ENCODE measurements around the gene PTPRQ. TPM values are rescaled to one million over a fixed set of nuclear protein-coding genes. Genes with fewer than 3 reads are reported as not detected.
A peak's percentile ranks its signal among the peaks of the same experiment; 100 is the strongest.

PTPRQ gene
- total and polyA plus RNA-seq, 2 of the 8 experiments (the other 6 are each of a cell fraction or from before 2014, with no cell fraction given) = not detected

DNA sequence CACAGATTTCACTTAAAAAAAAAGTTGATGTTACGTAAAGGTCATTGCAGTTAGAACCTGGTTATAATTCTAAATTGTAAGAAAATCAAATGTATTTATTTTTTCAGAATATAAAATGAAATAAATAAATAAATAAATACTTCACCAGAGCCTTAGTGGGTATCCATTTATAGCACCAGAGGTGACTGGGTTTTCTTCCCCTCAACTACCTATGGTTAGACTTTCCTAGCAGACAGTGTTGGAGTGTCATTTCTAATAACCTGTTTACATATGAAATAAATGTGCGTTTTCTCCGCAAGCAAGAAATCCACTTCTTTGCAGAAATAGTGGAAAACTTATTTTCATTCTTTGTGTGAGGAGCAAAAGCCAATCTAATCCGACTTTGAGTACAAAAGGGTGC, 269.4 kb downstream of the PTPRQ start:
- CTCF ChIA-PET (ENCODE audit: partially characterized antibody) = interaction anchor here (0.6 to 1.4 kb wide), 3 partner anchors 10 to 240 kb away, joined by 3 to 4 read pairs (median 3); no protein-coding TSS in a partner anchor
- H3K4me1 ChIP-seq (replicated peaks in 1 of 4; ENCODE audit: control insufficient read depth in 3 of 4, insufficient read depth in 4 of 4, low read length in 3 of 4) = peaks cover 12 to 34% (median 28%) of the 10 kb centered on the region in 4 experiments
- H3K4me2 ChIP-seq (ENCODE audit: insufficient read depth in 1 of 2, low read depth in 2 of 2, low read length in 2 of 2) = peak overlapping the region; percentile 67 to 79
- H4K5ac ChIP-seq (ENCODE audit: insufficient read length, low read depth, low read length) = no peak overlapping the region
- POLR2A ChIA-PET (ENCODE audit: partially characterized antibody) = no interaction called here
- WGBS, 2 experiments (ENCODE audit: extremely low coverage in 1 of 2, insufficient coverage in 1 of 2, insufficient read length in 1 of 2, insufficient replicate concordance in 2 of 2, low coverage in 1 of 2, low lambda C conversion rate in 2 of 2, missing lambda C conversion rate in 1 of 2) = 54% methylated on average over 4 of the region's 4 CpGs; no CpG with 5 or more reads in 1 of the 2 experiments
- H2BK5ac ChIP-seq (ENCODE audit: low read depth, low read length) = no peak overlapping the region
- H3K14ac ChIP-seq (ENCODE audit: insufficient read length) = no peak overlapping the region
- no peak overlapping the region for H2AFZ ChIP-seq (ENCODE audit: low read length)
- no peak overlapping the region for H3K27ac ChIP-seq (ENCODE audit: low read depth, low read length)
- no peak overlapping the region for H3K23ac ChIP-seq (ENCODE audit: insufficient read length)
- H3K4ac ChIP-seq (replicated peaks; ENCODE audit: insufficient read length, low read depth, low read length) = no peak overlapping the region
- no peak overlapping the region for H2BK20ac ChIP-seq (ENCODE audit: low read length)
- H3K56ac ChIP-seq (replicated peaks; ENCODE audit: insufficient read length, low read depth, low read length) = no peak overlapping the region
- H2BK15ac ChIP-seq (ENCODE audit: low read length) = no peak overlapping the region
- no peak overlapping the region for H2BK120ac ChIP-seq (replicated peaks; ENCODE audit: low read depth, low read length)
- TF ChIP-seq, protein P1, sequence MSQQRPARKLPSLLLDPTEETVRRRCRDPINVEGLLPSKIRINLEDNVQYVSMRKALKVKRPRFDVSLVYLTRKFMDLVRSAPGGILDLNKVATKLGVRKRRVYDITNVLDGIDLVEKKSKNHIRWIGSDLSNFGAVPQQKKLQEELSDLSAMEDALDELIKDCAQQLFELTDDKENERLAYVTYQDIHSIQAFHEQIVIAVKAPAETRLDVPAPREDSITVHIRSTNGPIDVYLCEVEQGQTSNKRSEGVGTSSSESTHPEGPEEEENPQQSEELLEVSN (IDR thresholded peaks at IDR 0.05) = no peak
- no peak for TF ChIP-seq SUZ12 (IDR thresholded peaks at IDR 0.05; ENCODE audit: low read length)
- TF ChIP-seq SIX5 (IDR thresholded peaks at IDR 0.05; ENCODE audit: low read depth, low read length) = no peak
- TF ChIP-seq CEBPB (IDR thresholded peaks at IDR 0.05; ENCODE audit: low read depth, low read length) = no peak
- no peak for TF ChIP-seq POU5F1 (IDR thresholded peaks at IDR 0.05; ENCODE audit: low read depth, low read length)
- no peak for TF ChIP-seq HDAC2 (IDR thresholded peaks at IDR 0.05; ENCODE audit: borderline replicate concordance in 1 of 2, low read depth in 2 of 2, low read length in 2 of 2)
- no peak for TF ChIP-seq SP2 (IDR thresholded peaks at IDR 0.05; ENCODE audit: low read length)
- no peak overlapping the region for H2AK5ac ChIP-seq (ENCODE audit: low read depth, low read length)
- no peak overlapping the region for H4K91ac ChIP-seq (replicated peaks; ENCODE audit: insufficient read length, low read length)
- no peak overlapping the region for H4K8ac ChIP-seq (ENCODE audit: extremely low read depth, insufficient read depth, low read length)
- DNase-seq (ENCODE audit: low read depth in 1 of 2, low spot score in 2 of 2) (no peak), FAIRE-seq (no peak)
- H2BK12ac ChIP-seq (ENCODE audit: low read depth, low read length) = no peak overlapping the region
- no peaks in the 10 kb centered on the region for H3K79me1 ChIP-seq (ENCODE audit: low read depth, low read length)
- H3K9me3 ChIP-seq (ENCODE audit: insufficient read depth in 2 of 2, low read depth in 1 of 2, low read length in 1 of 2) = no peaks in the 10 kb centered on the region; a peak in 1 of 4 replicates
- H3K23me2 ChIP-seq (ENCODE audit: low read depth, low read length) = peaks cover 14% of the 10 kb centered on the region
- no peaks in the 10 kb centered on the region for H4K20me1 ChIP-seq (replicated peaks in 1 of 2; ENCODE audit: control insufficient read depth in 1 of 2, insufficient read depth in 2 of 2, low read length in 2 of 2)
- no peaks in the 10 kb centered on the region for H3K79me2 ChIP-seq (ENCODE audit: control insufficient read depth in 1 of 2, insufficient read depth in 2 of 2, low read length in 2 of 2)
- no peak overlapping the region for H3K9ac ChIP-seq (replicated peaks in 1 of 4; ENCODE audit: extremely low read depth in 1 of 4, low read depth in 3 of 4, low read length in 3 of 4)
- H3K18ac ChIP-seq (ENCODE audit: extremely low read depth, low read length) = no peak overlapping the region
- H3K36me3 ChIP-seq (ENCODE audit: control insufficient read depth in 2 of 4, insufficient read depth in 4 of 4, low read length in 3 of 4) = no peaks in the 10 kb centered on the region
- H3K4me3 ChIP-seq (ENCODE audit: extremely low read depth in 1 of 4, insufficient read depth in 2 of 4, low read depth in 3 of 4, low read length in 4 of 4) = peak overlapping the region in 3 of 4 experiments; percentile 21 to 55 (median 25); a peak in 3 of 8 replicates
- H3K27me3 ChIP-seq (replicated peaks in 1 of 4; ENCODE audit: control insufficient read depth in 3 of 4, extremely low read depth in 1 of 4, insufficient read depth in 3 of 4, low read length in 3 of 4) = peaks cover 13 to 37% (median 33%) of the 10 kb centered on the region in 4 experiments

Measured in H1 (cell line).